ENCODE data around the gene RXFP4.
A peak's percentile ranks its signal among the peaks of the same experiment; 100 is the strongest.

The RXFP4 gene

DNA sequence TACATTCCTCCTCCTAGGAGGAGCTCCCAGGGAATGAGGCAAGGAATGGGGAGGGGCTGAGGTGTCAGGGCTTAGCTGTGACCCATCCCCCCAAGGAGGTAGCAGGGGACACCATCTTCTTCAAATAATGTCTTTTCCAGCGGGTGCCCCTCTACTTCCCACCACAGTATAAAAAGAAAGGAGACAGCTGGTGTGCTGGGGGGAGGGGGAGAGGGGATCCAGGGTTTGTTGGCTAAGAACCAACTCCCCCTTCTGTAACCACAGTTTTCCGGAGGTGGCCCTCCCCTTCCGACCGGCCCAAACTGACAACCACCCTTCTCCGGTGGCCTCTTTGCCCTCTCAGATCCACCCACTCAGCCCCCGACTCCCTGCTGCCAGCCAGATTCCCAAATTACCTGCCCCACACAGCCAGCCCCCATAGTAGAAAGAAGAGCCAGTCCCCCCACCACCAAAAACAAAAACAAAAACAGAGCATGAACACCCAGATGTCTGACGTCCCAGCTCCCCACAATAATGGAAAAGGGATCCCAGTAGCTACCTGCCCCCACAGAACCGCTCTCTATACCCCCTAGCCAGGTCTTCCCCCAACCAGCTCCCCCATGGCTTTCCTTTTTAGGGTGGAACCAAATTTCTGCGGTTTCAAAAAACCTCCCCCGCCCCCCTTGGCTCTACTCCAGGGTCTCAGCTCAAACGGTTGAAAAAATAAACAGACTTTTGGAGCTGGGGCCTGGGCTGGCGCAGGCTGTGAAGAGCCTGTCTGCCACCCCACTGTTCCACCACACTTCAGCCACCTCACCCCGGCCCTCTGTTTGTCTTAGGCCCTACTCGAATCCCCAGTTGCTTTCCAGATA lies 34.8 kb downstream of the RXFP4 start:
- peaks cover 63 to 74% (median 71%) of the 10 kb centered on the region in 10 experiments for H3K4me1 ChIP-seq
- peak overlapping the region; percentile 92 to 100 (median 100) for H3K4me2 ChIP-seq
- H3K9ac ChIP-seq = peak overlapping the region; percentile 95 to 100 (median 98)
- peaks cover 16 to 38% (median 28%) of the 10 kb centered on the region in 11 experiments; a peak in 20 of 22 replicates for H3K36me3 ChIP-seq
- no peaks in the 10 kb centered on the region for H3K27me3 ChIP-seq
- peak overlapping the region; percentile 93 to 100 (median 98) for H3K27ac ChIP-seq
- H3K9me3 ChIP-seq (replicated peaks in 1 of 11) = no peaks in the 10 kb centered on the region
- peak overlapping the region; percentile 88 to 96 (median 94) for H3K4me3 ChIP-seq
- H4K20me1 ChIP-seq = peaks cover 55 to 66% (median 62%) of the 10 kb centered on the region in 11 experiments
- TF ChIP-seq Cebpa-rat (IDR thresholded peaks at IDR 0.05) = no peak

DNA sequence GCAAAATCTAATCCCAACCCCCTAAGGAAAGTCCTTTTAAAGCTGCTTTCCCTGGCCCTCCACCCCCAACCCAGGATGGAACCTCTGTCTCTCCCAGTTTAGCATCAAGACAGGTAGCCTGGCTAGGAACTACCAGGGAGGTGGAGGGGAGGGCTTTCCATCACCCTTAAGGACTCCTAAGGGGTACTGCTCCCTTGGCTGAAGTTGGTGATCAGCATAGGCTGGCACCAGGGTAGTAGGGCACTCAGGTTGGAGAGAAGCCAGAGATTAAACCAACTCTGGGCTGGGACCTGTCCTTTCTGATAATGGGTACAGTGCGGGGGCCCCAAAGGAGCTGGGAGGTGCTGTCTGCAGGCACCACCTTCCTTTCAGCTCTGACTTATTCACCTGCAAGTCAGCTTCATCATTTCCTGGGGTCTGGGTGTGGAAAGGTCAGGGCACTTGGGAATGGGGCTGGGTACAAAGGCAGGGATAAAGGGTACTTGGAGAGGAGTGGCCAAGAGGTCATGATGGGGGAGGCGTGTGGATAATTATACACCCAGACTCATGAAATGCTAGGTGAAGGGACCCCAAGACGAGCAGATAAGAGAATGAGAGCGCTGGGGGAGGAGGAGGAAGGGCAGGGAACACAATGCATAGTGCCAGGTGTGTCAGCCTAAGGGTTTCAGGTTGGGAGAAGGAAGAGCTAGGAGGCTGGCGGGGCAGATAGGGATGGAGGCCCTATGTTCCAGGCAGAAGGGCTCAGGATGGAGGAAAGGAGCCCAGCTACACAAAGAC lies 35.7 kb downstream of the RXFP4 start:
- Histone ChIP-seq H4K20me1 (peaks cover 46 to 58% (median 54%) of the 10 kb centered on the region in 11 experiments), H3K4me1 (peaks cover 63 to 74% (median 71%) of the 10 kb centered on the region in 10 experiments)

GRCh38 chr1:155977690-155978324 lies 36.4 kb downstream of the RXFP4 start:
- peaks cover 63 to 74% (median 71%) of the 10 kb centered on the region in 10 experiments for H3K4me1 ChIP-seq
- peak overlapping the region; percentile 88 to 96 (median 94) for H3K4me3 ChIP-seq
- H3K27ac ChIP-seq = peak overlapping the region; percentile 93 to 100 (median 98)
- no peak for TF ChIP-seq Cebpa-rat (IDR thresholded peaks at IDR 0.05)
- peaks cover 39 to 51% (median 47%) of the 10 kb centered on the region in 11 experiments for H4K20me1 ChIP-seq
- no peaks in the 10 kb centered on the region for H3K27me3 ChIP-seq
- H3K9ac ChIP-seq = peak overlapping the region; percentile 95 to 100 (median 98)
- H3K4me2 ChIP-seq = peak overlapping the region; percentile 94 to 100 (median 100)
- peaks cover 10 to 26% (median 18%) of the 10 kb centered on the region in 11 experiments; a peak in 20 of 22 replicates for H3K36me3 ChIP-seq
- H3K9me3 ChIP-seq (replicated peaks in 1 of 11) = no peaks in the 10 kb centered on the region

More for the DNA sequence above, 35.7 kb downstream of the RXFP4 start:
- Histone ChIP-seq H3K36me3 (peaks cover 15 to 33% (median 25%) of the 10 kb centered on the region in 11 experiments; a peak in 20 of 22 replicates), H3K9ac (peak overlapping the region; percentile 95 to 100 (median 98)), H3K4me3 (peak overlapping the region; percentile 88 to 96 (median 94)), H3K27ac (peak overlapping the region; percentile 93 to 100 (median 98)), H3K9me3 (replicated peaks in 1 of 11) (no peaks in the 10 kb centered on the region), H3K4me2 (peak overlapping the region; percentile 92 to 100 (median 100)), H3K27me3 (no peaks in the 10 kb centered on the region)
- TF ChIP-seq Cebpa-rat (IDR thresholded peaks at IDR 0.05) = no peak

GRCh38 chr1:155978325-155978972 lies 37.0 kb downstream of the RXFP4 start, which contains the start of gene ARHGEF2:
Gene ARHGEF2 (minus strand): TSS chr1:155978547. CDS start chr1:155978427, 120 bp downstream.
- no peak for TF ChIP-seq Cebpa-rat (IDR thresholded peaks at IDR 0.05)
- H3K4me3 ChIP-seq = peak within 1 kb of the TSS; percentile 88 to 96 (median 94)
- H3K36me3 ChIP-seq = peaks cover 7 to 20% (median 12%) of the 10 kb centered on the region in 11 experiments; a peak in 17 of 22 replicates
- H3K27me3 ChIP-seq = no peaks in the 10 kb centered on the region
- peaks cover 33 to 44% (median 40%) of the 10 kb centered on the region in 11 experiments for H4K20me1 ChIP-seq
- H3K4me2 ChIP-seq = peak within 1 kb of the TSS; percentile 96 to 100 (median 100)
- peak within 1 kb of the TSS; percentile 95 to 100 (median 98) for H3K9ac ChIP-seq
- peaks cover 63 to 74% (median 71%) of the 10 kb centered on the region in 10 experiments for H3K4me1 ChIP-seq
- H3K27ac ChIP-seq = peak within 1 kb of the TSS; percentile 93 to 100 (median 98)
- no peaks in the 10 kb centered on the region for H3K9me3 ChIP-seq (replicated peaks in 1 of 11)

DNA sequence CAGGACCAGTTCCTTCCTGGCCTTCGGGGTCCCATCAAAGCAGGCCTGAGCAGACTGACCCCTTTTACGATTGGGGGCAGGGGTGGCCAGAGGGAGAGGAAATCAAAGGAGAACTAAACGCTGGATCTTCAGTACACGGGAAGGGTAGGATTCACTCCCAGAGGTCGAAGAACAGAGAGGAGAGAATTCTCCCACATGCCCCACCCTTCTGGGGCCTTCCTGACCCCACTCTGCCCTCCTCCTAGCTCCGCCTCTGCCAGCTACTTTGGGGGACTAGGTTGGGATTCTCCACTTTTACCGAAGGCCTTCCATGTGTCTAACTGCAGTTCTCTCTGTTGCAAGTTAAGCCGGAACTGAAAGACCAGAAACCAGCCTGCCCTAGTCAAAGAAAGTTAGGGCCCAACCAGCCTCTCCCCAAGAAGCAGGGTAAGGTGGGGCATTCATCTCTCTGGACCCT lies 37.6 kb downstream of the RXFP4 start:
- H3K9me3 ChIP-seq (replicated peaks in 1 of 11) = no peaks in the 10 kb centered on the region
- peak overlapping the region; percentile 93 to 100 (median 98) for H3K27ac ChIP-seq
- peaks cover 27 to 39% (median 35%) of the 10 kb centered on the region in 11 experiments for H4K20me1 ChIP-seq
- peaks cover 63 to 74% (median 71%) of the 10 kb centered on the region in 10 experiments for H3K4me1 ChIP-seq
- no peak for TF ChIP-seq Cebpa-rat (IDR thresholded peaks at IDR 0.05)
- H3K36me3 ChIP-seq = peaks cover 3 to 15% (median 8%) of the 10 kb centered on the region in 11 experiments; a peak in 17 of 22 replicates
- H3K9ac ChIP-seq = peak overlapping the region; percentile 95 to 100 (median 98)
- peak overlapping the region; percentile 92 to 100 (median 98) for H3K4me2 ChIP-seq
- peak overlapping the region; percentile 88 to 96 (median 94) for H3K4me3 ChIP-seq
- H3K27me3 ChIP-seq = no peaks in the 10 kb centered on the region

GRCh38 chr1:155979597-155980343 lies 38.3 kb downstream of the RXFP4 start:
- peaks cover 0 to 7% (median 1%) of the 10 kb centered on the region in 11 experiments; a peak in 10 of 22 replicates for H3K36me3 ChIP-seq
- no peak for TF ChIP-seq Cebpa-rat (IDR thresholded peaks at IDR 0.05)
- H3K4me3 ChIP-seq = peak overlapping the region; percentile 88 to 96 (median 94)
- no peaks in the 10 kb centered on the region for H3K9me3 ChIP-seq (replicated peaks in 1 of 11)
- peak overlapping the region; percentile 93 to 100 (median 98) for H3K27ac ChIP-seq
- peaks cover 59 to 74% (median 71%) of the 10 kb centered on the region in 10 experiments for H3K4me1 ChIP-seq
- H3K9ac ChIP-seq = peak overlapping the region; percentile 95 to 100 (median 98)
- peaks cover 20 to 31% (median 27%) of the 10 kb centered on the region in 11 experiments for H4K20me1 ChIP-seq
- peak overlapping the region; percentile 92 to 100 (median 98) for H3K4me2 ChIP-seq
- no peaks in the 10 kb centered on the region for H3K27me3 ChIP-seq

Data from BLaER1 treated with 17β-estradiol and CSF1 and Interleukin-3, amounts not matched to agents 10 nM and 100 nM (cell line).